ENCODE measurements around the gene DDX43.

DNA sequence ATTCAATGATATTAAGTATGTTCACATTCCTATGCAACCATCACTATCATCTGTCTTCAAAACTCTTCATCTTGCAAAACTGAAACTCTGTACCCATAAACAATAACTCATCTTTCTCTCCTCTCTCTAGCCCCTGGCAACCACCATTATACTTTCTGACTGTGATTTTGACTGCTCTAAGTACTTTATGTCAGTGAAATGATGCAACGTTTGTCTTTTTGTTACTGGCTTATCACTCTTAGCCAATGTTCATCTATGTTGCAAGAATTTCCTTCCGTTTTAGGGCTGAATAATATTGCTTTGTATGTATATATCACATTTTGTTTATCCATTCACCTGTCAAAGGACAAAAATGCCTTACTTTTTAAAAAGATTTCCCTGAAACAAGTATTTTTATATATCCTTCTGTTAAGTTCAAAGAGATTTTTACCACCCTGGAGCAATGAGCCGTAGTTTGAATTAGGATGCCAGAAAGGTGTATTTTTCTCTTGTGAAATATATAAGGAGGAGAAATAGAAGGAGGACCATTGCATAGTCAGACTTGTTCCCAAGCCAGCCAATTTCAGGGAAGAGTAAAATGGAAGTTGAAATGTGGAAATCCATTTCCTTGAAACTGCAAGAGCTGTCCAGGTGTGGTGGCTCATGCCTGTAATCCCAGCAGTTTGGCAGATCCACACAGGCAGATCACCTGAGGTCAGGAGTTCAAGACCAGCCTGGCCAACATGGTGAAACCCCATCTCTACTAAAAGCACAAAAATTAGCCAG is 61.4 kb downstream of the DDX43 start:
- no peak for TF ChIP-seq CTCF (IDR thresholded peaks at IDR 0.05 in 4 of 5, conservative IDR thresholded peaks at IDR 0.05 in 1 of 5)
- no peak for TF ChIP-seq POLR2A (IDR thresholded peaks at IDR 0.05)

Measured in gastrocnemius medialis (tissue), 4 donors.